Measurements from ENCODE around the gene IFT81.
"Not testable (repeated sequence)": the region's sequence is repeated elsewhere in the genome, so short reads cannot be mapped to it uniquely, and the experiment has no call there.

Gene IFT81, protein sequence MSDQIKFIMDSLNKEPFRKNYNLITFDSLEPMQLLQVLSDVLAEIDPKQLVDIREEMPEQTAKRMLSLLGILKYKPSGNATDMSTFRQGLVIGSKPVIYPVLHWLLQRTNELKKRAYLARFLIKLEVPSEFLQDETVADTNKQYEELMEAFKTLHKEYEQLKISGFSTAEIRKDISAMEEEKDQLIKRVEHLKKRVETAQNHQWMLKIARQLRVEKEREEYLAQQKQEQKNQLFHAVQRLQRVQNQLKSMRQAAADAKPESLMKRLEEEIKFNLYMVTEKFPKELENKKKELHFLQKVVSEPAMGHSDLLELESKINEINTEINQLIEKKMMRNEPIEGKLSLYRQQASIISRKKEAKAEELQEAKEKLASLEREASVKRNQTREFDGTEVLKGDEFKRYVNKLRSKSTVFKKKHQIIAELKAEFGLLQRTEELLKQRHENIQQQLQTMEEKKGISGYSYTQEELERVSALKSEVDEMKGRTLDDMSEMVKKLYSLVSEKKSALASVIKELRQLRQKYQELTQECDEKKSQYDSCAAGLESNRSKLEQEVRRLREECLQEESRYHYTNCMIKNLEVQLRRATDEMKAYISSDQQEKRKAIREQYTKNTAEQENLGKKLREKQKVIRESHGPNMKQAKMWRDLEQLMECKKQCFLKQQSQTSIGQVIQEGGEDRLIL

DNA sequence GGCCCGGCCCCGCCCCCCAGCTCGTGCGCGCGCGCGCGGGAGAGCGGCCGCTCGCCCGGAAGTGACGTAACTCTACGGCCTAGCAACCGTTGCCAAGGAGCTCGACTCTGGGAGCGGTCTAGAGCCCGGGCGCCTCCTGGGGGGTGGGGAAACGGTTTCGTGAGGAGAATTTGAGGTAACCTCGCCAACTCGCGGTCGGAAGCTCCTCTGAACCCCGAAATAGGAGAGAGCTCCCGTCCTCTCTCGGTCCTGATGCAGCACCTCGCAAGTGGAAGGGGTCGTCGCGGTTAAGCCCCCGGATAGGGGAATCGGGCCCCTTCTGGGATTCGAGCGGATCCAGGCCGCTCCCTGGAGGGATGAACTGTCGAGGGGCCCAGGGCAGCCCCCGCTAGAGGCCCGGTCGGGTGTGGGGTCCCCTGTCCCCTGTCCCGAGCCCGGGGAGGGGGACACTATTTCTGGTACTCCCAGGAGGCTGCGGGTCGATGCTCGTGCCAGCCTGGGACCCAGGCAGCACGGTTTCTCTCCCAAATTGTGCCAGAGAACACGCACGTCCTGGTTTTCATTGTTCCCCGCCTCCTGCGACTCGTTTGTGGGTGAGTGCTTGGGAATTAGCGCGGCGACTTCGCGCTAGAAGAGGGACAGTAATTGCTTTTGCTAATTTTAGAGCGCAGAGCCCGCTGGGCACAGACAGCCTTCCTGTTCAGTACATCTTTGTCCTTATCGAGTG lies at the start of gene IFT81:
IFT81 (plus strand) TSS at position 89 of the 727 bp plus-strand sequence. CDS start 3,024 bp downstream, outside the sequence.
- DNase-seq (ENCODE audit: low read depth), result peak; percentile 93

DNA sequence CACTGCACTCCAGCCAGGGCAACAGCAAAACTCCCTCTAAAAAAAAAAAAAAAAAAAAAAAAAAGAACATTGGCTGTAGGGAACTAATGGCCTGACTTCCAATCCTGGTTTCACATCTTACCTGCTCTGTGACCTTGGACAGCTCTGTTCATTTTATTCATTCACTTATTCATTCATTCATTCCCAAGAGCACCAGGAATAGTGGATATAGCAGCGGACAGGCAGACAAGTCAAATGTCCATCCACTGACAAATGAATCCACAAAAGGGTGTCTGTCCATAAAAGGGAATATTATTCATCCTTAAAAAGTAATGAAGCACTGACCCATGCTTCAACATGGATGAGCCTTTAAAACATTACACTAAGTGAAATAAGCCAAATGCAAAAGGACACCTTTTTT lies 48.3 kb upstream of the IFT81 start:
- DNase-seq (ENCODE audit: low read depth), result no peak

DNA sequence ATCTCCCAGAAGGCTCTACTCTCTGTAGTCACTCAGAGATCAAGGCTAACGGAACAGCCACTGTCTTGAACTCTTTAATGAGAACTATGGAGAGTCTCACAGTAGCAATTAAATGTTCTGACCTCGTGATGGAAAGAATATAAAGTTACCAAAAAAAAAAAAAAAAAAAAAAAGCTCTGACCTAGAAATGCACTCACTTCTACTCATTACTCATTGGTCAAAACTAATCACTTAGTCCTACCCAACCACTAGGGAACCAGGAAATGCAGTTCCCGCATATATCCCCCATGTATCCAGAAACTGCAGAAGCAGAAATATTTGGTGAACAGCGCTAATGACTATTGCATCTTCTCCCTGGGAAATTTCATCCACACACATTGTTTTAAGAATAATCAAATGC lies 46.4 kb upstream of the IFT81 start:
- DNase-seq (ENCODE audit: low read depth), result no peak

DNA sequence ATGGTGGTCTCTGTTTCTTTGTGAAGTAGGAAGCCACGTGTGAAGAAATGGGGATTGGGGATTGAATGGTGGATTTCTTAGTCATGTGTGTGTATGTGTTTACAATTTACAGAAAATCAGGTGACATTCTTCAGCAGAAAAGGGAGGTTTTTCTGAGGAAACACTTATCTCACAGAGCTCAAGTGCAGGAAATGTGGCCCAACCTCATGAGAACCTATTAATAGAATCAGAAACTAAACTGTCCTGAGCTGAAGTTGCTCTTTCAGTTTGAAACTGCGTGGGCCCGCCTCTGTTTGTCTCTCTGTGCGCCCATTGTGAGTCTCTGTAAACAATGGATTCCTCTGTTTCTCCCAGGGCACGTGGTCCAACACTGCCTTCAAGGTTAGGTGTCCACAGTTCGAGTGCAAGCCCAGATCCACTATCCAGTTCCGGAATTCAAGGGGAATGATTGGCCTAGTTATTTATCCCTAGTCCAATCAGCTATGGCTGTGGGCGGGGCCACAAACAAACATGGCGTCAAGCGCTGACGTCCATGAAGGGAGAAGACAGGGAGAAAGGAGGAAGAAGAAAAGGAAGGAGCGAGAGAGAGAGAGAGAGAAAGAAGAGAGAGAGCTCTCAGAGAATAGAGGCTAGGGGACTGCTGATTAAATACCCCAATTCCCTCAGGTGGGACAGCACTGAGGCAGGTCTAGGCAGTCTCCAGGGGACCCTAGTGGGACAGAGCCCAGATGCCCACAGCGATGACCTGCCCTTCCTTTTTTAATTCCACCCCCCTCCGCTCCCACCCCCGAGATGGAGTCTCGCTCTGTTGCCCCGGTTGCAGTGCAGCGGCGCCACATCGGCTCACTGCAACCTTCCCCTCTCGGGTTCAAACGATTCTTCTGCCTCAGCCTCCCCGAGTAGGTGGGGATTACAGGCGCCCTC lies 44.4 kb upstream of the IFT81 start:
- DNase-seq (ENCODE audit: low read depth), result peak; percentile 13

DNA sequence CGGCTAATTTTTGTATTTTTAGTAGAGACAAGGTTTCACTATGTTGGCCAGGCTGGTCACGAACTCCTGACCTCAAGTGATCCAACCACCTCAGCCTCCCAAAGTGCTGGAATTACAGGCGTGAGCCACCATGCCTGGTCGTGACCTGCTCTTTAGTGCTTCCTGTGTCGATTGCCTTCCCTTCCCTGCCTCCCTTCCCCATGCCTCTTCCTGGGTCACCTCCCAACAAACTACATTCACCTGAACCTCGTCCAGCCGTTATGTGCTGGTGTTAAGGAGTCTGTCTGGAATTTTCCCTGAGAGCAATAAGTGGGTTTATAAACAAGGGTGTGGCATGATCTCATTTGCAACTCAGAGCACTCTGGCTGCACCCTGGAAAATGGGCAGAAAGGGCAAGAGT lies 43.7 kb upstream of the IFT81 start:
- DNase-seq (ENCODE audit: low read depth), result no peak

DNA sequence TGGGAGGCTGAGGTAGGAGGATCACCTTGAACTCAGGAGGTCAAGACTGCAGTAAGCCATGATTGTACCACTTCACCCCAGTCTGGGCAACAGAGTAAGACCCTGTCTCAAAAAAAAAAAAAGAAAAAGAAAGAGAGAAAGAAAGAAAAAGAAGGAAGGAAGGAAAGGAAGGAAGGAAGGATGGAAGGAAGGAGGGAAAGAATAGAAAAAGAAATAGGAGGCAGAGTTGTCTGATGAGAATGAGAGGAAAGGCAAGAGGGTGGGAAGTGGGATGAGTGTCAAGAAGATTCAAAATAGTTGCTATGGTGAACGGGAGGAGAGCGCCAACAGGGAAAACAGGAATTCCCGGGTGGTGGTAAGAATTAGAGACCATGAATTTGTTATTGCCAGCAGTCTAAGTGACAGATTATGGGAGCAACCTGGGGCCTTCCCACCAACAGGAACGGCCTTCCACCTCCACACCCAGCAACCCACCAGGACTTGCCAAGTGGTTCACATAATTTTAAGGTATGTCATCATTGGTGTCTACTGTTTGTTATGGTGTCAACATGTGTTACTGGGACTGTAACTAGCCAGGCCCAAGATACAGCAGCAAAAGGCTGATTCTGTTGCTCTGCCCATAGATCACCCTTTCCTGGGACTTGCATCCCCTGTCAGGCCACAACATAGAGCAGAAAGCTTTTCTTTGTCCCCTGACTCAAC lies 39.7 kb upstream of the IFT81 start:
- peak; percentile 21 for DNase-seq (ENCODE audit: low read depth)

DNA sequence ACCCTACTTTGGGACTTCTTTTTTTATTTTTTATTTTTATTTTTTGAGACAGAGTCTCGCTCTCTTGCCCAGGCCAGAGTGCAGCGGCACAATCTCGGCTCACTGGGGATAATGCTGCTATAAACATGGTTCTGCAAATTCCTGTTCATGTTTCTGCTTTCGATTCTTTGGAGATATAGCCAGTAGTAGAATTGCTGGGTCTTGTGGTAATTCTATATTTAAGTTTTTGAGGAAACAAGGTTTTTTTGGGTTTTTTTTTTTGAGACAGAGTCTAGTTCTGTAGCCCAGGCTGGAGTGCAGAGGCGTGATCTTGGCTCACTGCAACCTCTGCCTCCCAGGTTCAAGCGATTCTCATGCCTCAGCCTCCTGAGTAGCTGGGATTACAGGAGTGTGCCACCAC lies 35.9 kb upstream of the IFT81 start:
- not testable (repeated sequence) for DNase-seq (ENCODE audit: low read depth)

DNA sequence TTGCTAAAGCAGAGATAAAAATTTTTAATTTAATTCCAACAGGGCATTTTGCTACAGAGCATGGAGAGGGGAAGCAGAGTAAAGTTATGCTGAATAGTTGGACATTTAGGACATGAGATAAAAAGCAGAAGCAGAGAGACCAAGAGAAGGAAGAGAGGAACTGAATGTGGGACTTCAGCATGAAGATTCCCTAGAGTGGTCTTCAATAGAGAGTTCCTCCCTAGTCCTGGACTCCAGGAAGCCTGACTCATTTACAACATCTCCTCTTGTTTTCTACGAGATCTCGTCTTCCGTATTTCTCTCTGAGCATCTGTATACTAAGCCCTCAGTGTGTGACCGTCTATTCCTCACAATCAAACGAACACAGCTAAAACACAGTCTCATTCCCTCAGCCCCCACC lies 35.2 kb upstream of the IFT81 start:
- DNase-seq (ENCODE audit: low read depth), result no peak

DNA sequence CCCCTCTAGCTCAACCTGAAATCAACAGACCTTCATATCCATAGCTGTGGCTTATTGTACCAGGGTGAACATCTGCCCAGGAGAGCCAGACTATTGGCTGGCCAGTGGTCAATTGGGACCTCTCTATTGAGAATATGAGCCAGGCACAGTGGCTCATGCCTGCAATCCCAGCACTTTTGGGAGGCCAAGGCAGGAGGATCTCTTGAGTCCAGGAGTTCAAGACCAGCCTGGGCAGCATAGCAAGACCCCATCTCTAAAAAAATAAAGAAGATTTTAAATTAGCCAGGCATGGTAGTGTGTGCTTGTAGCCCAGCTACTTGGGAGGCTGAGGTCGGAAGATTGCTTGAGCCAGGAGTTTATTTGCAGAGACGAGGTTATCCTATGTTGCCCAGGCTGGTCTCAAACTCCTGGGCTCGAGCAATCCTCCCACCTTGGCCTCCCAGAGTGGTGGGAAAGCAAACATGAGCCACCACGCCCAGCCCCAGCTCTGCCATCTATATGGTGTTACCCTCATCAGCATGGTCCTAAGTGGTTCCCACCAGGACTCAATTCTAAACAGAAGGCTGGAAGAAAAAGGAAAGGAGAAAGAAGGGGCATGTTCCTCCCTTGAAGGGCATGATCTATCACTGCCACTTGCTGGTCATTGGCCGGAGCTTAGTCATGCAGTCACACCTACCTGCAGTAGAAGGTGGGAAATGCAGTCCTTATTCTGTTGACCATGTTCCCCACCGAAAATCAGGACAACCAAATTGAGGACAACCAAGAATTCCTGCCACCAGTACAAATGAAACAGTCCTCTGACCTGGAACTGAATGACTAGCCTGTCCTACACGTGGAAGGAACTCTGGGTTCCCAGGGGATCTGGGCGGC lies 33.7 kb upstream of the IFT81 start:
- no peak for DNase-seq (ENCODE audit: low read depth)

DNA sequence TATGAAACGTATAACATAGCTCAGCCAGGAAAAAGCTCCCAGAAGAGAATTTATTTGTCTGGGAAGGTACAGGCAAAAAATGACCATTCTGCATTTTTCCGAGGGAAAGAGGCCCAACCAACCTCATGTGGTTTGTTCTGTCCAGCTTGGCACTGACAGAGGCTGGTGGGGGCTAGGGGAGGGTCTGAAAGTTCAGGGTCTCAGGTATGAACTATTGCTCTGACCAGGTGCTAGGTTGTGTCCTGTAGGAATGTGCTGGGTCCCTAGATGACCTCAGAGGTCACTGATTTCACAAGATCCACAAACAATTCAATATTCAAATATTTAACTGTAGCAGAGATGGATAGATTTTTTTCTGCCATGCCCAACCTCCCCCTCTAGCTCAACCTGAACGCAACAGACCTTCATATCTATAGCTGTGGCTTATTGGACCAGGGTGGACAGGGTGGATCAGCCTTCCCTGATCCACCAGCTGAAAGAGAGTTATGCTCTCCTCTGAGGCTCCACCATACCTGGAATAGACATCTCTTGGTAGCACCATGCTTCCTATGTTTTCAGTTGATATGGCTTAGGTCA lies 32.9 kb upstream of the IFT81 start:
- no peak for DNase-seq (ENCODE audit: low read depth)

DNA sequence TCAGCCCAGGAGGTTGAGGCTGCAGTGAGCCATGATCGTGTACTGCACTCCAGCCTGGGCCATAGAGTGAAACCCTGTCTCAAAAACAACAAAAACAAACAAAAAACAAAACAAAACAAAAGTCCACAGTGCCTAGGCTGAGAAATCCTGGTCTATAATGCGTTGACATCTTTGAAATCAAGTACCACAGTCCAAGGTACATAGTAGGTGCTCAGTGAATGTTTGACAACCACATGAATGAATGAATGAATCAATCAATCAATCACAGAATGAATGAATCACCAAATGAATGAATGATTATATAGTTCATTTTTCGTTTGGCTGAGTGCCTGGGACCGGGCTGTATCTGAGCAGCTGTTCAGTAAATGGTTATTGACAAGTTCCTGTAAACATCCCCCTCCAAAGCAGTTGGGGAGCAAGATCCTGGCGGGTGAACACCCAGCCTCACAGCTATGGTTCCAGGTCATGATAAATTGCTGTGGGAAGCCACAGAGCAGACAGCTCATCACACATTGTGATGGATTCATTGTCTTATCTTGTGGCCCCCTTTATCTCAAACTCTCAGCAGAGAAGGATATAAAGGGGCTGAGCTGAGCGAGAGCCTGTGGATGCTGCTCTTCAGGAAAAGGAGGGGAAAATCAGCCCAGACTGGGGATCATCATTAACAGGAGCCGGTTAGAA lies 30.4 kb upstream of the IFT81 start:
- DNase-seq (ENCODE audit: low read depth), result no peak

DNA sequence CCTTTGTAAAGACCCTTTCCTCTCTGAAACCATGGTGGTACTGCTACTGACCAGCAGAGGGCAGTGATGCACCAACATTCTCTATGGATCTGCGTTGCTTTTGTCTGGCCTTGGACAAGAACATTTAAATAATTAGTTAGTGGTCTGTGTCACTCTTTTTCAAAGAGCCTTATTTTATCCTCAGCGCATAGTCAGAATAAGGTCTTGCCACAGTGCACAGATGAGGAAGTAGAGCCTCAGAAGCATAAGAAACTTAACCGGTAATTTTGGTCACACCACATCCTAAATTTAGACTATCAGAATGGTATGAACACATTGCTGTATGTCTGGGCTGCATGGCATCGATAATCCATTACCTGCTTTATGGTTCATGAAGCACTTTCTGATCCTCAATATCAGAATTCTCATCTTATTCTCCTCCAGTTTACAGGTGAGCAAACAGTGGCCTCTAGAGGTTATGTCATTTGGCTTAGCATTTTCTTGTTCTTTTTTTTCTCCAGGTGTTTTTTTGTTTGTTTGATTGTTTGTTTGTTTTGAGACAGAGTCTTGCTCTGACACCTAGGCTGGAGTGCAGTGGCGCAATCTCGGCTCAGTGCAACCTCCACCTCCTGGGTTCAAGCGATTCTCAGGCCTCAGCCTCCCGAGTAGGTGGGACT lies 23.7 kb upstream of the IFT81 start:
- DNase-seq (ENCODE audit: low read depth), result peak; percentile 78

DNA sequence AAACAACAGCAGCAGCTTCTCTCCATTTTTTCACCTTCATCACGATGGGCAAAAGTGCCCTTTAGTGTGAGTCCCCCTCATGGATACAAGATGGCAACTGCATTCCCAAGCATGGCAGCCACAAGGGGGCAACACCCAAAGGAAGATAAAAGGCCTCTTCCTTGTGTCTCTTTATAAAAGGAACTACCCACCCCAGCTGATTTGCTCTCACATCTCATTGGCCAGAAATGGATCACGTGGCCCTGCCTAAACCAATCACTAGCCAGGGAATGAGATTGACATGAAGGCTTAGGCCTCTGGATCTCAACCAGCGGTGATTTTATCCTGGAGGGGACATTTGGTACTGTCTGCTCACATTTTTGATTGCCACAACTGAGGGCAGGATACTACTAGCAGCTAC lies 21.9 kb upstream of the IFT81 start:
- peak; percentile 83 for DNase-seq (ENCODE audit: low read depth)

DNA sequence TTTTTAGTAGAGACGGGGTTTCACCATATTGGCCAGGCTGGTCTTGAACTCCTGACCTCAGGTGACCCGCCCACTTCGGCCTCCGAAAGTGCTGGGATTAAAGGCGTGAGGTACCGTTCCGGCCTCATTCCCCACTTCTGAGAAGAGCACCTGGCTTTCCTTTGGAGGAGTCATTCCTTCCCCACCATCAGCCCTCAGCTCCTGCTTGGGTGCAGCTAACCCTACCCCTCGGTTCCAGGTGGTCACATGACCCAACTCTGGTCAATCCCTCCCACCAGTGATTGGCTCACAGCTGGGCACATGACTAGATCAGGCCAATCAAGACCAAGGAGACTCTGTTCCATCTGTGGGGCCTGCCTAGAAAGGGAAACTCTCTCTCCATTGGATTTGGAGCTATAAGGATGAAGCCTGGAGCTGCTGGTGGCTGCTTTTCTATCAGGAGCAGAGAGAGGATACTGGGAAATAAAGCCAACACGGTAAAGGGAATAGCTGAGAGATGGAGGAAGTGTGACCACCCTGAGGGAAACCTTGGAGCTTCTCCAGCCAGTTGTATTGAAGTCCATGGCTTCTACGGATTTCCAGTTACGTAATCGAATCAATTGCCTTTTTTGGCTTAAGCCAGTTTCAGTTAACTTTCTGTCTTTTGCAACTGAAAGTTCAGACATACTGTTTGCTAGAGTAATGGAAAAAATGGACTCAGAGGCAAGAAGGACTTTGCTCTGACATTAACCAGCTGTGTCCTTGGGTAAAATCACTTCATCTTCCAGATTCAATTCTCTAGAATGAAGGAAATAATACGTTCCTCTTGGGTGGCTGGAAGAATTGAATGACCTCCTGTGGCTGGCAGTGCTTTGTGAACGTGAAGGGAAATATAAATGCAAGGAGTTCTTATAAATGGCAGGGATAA lies 19.7 kb upstream of the IFT81 start:
- DNase-seq (ENCODE audit: low read depth), result peak; percentile 34

DNA sequence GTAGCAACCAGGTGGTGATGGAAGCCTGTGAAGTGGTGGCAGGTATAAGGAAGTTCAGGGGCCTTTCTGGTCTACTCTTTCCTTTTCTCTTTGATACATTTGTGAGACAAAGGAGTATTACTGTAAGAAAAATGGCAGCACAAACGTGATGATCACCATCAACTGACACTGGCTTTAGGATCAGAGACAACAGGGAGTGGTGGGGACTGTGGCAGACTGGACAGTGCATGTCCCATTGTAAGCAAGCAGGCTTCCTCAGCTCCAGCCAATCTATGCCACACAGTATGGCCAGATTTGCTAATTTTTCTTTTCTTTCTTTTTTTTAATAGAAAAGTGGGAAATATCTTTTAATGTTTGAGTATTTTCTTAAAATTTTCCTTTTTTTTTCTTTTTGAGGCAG lies 19.0 kb upstream of the IFT81 start:
- DNase-seq (ENCODE audit: low read depth), result no peak

DNA sequence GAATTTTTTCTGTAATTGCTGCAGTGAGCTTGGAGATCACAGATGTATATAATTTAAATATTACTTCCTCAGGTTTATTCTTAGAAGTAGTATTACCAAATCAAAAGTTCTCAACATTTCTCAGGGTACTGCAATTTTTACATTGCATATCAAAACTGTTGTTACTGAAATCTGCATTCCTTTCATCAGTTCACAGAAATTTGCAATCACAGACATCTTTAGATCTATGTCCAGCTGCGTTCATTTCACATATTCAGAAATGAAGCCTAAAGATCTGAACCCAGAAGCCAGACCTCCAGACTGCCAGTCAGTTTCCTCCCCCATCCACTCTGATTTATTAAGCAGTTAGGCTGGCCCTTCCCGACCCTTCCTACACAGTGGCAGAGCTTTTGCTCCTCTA lies 18.2 kb upstream of the IFT81 start:
- DNase-seq (ENCODE audit: low read depth), result peak; percentile 37

Measured in EH (cell line).